Measurements from ENCODE around the gene CIROP.

GRCh38 chr14:23086565-23086964 lies 18.2 kb downstream of the CIROP start:
- TF ChIP-seq, protein P1, sequence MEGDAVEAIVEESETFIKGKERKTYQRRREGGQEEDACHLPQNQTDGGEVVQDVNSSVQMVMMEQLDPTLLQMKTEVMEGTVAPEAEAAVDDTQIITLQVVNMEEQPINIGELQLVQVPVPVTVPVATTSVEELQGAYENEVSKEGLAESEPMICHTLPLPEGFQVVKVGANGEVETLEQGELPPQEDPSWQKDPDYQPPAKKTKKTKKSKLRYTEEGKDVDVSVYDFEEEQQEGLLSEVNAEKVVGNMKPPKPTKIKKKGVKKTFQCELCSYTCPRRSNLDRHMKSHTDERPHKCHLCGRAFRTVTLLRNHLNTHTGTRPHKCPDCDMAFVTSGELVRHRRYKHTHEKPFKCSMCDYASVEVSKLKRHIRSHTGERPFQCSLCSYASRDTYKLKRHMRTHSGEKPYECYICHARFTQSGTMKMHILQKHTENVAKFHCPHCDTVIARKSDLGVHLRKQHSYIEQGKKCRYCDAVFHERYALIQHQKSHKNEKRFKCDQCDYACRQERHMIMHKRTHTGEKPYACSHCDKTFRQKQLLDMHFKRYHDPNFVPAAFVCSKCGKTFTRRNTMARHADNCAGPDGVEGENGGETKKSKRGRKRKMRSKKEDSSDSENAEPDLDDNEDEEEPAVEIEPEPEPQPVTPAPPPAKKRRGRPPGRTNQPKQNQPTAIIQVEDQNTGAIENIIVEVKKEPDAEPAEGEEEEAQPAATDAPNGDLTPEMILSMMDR (conservative IDR thresholded peaks at IDR 0.05): no peak
- TF ChIP-seq EZH2 (IDR thresholded peaks at IDR 0.05; ENCODE audit: low read depth): no peak
